KOPT-K1 (cell line): ENCODE results near the gene EIF1B.

Experiments used
- H3K27ac ChIP-seq: fragments of 200-600 bp; sonication (generic); 2 replicates; pipeline ENCODE4 v1.5.1; 2016; ENCODE audit warnings: antibody characterized with exemption, mild to moderate bottlenecking, low read depth, low read length; ENCODE audit not compliant: poor library complexity, severe bottlenecking
- H3K36me3 ChIP-seq: fragments of 200-600 bp; sonication (generic); 2 replicates; pipeline ENCODE4 v1.5.1; 2017; ENCODE audit warnings: antibody characterized with exemption, mild to moderate bottlenecking, low read length, moderate library complexity; ENCODE audit not compliant: insufficient read depth
- H3K9me3 ChIP-seq: fragments of 200-600 bp; sonication (generic); 2 replicates; pipeline ENCODE4 v1.5.1; 2017; ENCODE audit warnings: antibody characterized with exemption, low read length, mild to moderate bottlenecking; ENCODE audit not compliant: insufficient read depth, poor library complexity, severe bottlenecking

The EIF1B gene

DNA sequence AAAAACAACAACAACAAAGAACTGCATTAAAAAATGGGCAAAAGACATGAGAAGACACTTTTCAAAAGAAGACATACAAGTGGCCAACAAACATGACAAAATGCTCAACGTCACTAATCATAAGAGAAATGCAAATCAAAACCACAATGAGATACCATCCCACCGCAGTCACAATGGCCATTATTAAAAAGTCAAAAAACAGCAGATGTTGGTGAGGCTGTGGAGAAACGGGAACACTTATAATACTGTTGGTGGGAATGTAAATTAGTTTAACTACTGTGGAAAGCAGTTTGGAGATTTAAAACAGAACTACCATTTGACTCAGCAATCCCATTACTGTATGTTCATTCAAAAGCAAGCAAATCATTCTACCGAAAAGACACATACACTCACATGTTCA, 15.1 kb downstream of the EIF1B start:
- Histone ChIP-seq H3K36me3 (no peaks in the 10 kb centered on the region), H3K27ac (no peak overlapping the region), H3K9me3 (no peaks in the 10 kb centered on the region)

DNA sequence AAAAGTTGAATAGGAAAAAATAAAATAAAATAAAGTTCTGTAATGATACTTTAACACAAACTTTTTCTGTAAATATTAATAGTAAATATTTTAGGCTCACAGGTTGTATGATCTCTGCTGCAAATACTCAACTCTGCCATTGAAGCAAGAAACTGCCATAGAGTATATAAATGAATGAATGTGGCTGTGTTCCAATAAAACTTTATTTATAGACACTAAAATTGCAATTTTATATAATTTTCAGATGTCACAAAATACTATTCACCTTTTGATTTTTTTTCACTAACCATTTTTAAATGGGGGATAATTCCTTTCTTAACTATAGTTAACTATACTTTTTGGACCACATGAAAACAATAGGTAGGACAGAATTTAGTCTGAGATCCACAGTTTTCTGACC, 16.0 kb downstream of the EIF1B start:
- Histone ChIP-seq H3K9me3 (no peaks in the 10 kb centered on the region), H3K27ac (no peak overlapping the region), H3K36me3 (no peaks in the 10 kb centered on the region)

DNA sequence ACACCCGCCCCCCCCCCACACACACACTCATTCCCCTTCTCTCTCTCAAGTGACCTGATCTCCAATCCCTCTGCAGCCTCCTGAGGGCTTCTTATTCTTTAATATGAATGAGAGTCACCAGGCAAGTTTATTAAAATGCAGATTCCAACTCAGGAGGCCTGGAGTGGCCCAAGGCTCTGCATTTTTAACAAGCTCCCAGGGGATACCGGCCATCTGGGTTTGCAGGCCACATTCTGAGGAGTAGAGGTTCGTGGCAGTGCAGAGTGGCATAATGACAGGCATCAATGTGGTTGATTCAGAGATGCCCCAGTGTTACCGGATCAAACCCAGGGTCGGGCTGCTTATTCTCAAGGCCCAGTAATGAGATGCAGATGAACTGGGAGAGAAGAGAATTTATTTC, 18.9 kb downstream of the EIF1B start:
- no peak overlapping the region for H3K27ac ChIP-seq
- H3K36me3 ChIP-seq: no peaks in the 10 kb centered on the region
- H3K9me3 ChIP-seq: no peaks in the 10 kb centered on the region

DNA sequence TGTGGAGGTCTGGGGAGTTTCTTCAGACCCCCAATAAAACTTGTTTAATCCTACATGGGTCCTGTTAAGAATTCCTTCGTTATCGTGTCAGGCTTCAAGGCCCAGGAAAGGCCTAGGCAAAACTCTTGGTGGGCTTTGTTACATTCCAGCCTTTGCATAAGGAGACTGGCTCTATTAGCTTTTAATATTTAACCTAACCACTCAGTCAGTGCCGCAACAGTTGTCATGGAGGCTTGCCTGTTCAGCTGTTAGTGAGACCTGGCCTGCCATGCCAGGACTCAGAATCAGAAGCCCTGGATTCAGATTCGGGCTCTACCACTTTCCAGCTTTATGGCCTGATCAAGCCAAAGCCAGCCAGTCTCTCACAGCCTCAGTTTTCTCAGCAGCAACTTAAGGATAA, 19.6 kb downstream of the EIF1B start:
- H3K9me3 ChIP-seq: no peaks in the 10 kb centered on the region
- no peak overlapping the region for H3K27ac ChIP-seq
- H3K36me3 ChIP-seq: no peaks in the 10 kb centered on the region

DNA sequence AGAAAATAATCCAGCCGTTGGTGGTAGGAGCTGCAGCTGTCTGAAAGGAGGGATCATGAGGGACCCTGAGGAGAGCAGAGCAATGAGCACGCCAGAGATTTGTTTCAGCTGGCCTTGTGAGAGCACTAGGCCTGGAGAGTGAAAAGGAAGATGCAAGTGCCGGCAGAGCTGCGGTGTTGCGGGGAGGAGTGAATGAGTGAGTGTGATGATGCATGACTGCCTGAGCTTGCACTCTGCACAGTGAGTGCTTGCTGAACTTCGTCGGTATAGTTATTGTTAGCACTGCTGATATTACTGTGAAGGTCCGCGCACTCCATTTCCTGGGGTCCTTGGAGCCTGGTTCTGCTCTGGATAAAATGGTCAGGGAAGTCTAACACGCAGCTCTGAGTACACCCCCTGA, 23.2 kb downstream of the EIF1B start:
- H3K27ac ChIP-seq: no peak overlapping the region
- no peaks in the 10 kb centered on the region for H3K9me3 ChIP-seq
- no peaks in the 10 kb centered on the region for H3K36me3 ChIP-seq

DNA sequence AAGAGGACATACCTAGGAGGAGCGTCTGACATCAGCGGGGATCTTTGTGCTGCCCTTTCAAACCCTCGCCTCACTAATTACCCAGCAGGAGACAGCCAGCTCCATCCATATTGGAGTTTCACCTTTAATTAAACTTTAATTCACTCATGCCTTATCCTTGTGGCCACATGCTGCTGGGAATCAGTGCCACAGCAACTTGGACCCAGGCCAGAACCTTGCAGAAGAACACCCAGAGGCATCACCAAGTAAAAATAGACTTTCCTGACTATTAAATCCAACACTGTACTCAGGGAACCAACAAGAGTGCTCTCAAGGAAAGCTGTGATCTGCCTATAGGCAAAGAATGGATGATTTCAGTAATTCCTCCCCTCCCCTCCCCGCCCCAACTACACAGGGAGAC, 23.9 kb downstream of the EIF1B start:
- H3K9me3 ChIP-seq: no peaks in the 10 kb centered on the region
- no peak overlapping the region for H3K27ac ChIP-seq
- H3K36me3 ChIP-seq: no peaks in the 10 kb centered on the region

DNA sequence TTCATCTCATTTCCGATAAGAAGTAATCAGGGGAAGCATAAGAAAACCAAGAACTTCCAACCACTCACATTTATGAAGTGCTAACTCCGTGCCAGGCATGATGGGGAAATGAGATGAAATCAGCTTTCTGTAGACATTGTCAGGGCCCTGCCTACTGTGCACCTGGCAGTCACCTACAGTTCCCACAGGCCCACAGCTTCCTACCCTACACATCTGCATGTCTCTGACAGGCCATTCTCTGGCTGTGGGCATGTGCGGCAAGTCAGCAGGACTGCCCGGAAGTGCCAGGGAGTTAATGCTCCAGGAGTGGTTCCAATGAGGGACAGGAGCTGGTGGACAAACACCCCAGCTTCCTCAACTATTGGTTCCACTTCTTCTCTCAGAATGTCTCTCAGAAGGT, 24.3 kb downstream of the EIF1B start:
- no peaks in the 10 kb centered on the region for H3K9me3 ChIP-seq
- H3K36me3 ChIP-seq: no peaks in the 10 kb centered on the region
- no peak overlapping the region for H3K27ac ChIP-seq

DNA sequence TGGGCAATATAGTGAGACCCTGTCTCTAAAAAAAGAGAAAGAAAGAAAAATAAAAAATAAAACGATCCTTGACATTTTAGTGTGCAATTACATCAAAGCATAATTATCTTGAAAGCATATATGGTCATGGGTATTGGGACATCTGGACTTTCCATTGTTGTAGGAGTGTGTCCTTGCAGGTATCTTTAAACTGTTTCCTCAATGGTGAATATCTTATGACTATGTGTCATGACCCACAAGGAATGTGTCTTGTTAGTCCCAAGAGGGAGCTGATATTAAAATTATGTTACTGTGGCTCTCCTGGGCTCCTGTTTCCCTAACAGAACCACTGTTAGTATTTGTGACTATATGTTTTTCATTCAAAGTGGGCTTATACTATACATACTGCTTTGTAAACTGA, 26.6 kb downstream of the EIF1B start:
- Histone ChIP-seq H3K27ac (no peak overlapping the region), H3K36me3 (no peaks in the 10 kb centered on the region), H3K9me3 (no peaks in the 10 kb centered on the region)

DNA sequence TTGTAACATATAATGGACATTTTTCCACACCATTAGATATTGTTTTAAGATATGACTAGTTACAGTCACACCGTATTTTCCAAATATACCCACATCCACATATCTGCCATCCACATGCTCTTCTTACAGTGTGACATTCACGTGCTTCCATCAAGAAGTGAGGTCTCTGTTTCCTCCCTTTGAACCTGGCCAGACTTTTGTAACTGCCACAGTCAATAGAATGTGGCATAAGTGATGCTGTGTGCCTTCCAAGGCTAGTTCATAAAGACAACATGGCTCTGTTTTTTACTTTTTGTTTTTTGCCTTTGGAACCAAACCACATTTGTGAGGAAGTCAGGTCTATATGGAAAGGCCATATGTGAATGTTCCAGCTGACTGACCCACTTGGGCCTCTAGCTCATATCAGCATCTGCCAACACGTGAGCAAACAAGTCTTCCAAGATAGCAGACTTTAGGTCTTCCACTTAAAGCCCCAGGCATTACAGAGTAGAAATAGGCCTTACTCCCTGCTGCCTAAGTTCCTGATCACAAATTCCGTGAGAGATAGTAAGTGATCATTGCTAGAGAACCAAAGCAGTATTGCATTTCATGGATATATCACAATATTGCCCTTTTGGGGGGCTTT, 27.1 kb downstream of the EIF1B start:
- H3K9me3 ChIP-seq: no peaks in the 10 kb centered on the region
- no peaks in the 10 kb centered on the region for H3K36me3 ChIP-seq
- no peak overlapping the region for H3K27ac ChIP-seq

DNA sequence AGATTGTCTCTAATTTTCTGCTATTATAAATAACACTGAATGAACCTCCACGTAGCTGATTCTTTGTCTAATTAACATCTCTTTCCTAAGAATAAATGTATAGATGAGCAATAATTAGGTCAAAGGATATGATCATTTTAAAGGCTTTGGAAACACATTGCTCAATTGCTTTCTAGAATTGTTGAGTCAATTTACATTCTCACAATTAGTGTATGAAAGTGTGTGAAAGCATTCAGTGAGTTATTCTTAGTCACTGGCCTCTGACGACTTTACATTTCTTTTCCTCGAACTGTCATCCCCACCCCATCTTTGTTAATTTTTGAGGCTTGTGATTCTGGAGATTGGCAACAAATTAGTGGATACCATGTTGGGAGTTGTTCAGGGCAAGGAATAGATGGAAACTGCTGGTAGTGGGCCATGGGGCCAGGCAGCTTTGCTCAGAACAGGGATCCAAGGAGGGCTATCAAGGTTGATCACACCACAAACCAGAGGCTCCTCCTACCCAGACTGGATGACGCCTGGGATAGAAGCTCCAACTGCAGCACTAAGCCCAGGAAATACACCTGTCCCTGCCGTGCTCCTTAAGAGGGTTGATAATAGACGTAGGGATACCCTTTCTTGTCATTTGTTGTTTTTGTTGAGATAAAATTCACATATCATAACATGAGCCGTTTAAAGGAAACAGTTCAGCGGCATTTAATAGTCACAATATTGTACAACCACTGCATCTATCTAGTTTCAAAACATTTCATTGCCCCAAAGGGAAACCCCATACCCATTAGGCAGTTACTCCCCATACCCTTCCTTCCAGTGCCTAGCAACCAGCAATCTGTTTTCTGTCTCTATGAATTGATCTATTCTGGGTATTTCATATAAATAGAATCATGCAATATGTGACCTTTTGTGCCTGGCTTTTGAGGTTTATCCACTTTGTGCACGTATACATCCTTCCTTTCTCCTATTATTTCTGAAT, 27.9 kb downstream of the EIF1B start:
- H3K36me3 ChIP-seq: no peaks in the 10 kb centered on the region
- no peaks in the 10 kb centered on the region for H3K9me3 ChIP-seq
- no peak overlapping the region for H3K27ac ChIP-seq

DNA sequence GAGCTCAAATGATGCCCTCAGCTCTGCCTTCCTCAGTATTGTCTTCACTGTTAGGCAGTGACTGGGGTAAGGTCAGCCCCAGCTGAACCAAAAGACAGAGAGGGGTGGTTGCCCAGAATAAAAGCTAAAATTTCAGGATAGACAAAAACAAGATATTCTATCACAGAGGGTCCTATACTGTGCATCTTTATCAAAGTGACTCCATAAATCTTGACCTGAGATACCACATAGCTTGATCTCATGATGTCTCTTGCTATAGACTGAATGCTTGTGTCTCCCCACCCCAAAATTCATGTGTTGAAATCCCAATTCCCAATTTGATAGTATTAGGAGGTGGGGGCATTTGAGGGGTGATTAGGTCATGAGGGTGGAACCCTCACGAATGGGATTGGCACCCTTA, 30.4 kb downstream of the EIF1B start:
- H3K9me3 ChIP-seq: no peaks in the 10 kb centered on the region

DNA sequence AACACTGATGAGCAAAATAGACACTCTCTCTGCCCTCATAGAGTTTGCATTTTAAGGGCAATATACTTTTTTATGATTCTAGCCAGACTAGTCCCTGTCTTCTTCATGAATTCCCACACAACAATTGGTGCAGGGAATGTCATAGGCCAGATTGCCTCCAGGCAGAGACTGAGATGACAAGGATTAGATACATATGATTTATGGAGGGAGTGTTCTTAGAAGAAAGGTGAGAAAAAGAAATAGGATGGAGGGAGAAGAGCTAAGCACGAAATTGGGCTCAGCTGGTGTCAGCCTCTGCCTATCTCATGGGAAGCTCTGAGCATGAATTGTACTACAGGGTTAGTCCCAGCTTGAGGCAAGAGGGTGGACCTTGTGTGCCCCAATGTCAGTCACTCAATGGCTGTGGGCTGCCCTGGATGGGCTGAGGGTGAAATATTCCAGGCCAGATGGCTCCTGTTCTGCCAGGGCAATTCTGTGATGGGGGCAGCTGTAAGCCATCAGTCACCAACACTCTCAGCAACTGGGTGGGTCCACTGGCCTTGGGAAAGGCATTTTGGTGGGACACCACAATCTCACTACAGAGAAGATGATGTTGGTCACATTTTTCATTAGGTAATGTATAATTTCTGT, 31.1 kb downstream of the EIF1B start:
- Histone ChIP-seq H3K27ac (no peak overlapping the region), H3K36me3 (no peaks in the 10 kb centered on the region), H3K9me3 (no peaks in the 10 kb centered on the region)

More for the DNA sequence above, 30.4 kb downstream of the EIF1B start:
- H3K36me3 ChIP-seq: no peaks in the 10 kb centered on the region
- no peak overlapping the region for H3K27ac ChIP-seq

DNA sequence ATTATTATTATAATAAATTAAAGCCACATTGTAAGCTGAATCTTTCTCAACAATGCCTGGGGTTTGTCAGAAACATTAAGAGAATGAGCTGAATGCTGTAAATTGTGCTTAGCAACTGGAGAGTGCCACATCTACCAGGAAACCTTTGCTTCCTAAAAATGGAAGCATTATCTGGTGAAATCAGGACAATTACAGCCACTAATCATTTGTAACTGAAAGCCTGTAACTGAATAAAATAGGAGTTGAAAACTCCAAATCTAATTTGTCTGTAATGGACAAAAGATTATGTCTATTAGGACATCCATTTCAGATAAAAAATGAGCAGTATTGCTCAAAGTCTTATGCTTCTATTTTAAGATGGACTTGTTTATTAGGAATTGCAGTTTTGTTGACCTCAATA, 32.2 kb downstream of the EIF1B start:
- Histone ChIP-seq H3K36me3 (no peaks in the 10 kb centered on the region), H3K9me3 (no peaks in the 10 kb centered on the region), H3K27ac (no peak overlapping the region)

DNA sequence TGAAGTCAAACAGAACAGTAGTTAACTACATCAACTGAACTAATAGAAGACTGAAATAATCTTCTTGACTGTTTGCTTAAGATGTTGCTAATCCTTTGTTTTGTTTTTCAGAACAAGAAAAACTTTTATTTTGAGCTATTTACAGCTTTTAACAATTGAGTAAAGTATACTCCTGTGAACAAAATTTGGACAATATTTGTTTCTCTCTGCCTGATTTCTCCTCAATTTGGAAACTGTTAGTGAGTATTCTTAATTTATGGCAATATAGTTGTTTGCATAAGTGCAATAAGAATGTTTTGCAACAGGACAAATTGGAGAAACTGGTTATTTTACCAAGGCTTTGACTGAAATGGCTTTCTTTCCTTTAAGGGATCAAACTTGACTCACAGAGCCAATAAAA, 41.0 kb downstream of the EIF1B start:
- Histone ChIP-seq H3K36me3 (no peaks in the 10 kb centered on the region), H3K9me3 (peaks cover 24% of the 10 kb centered on the region), H3K27ac (no peak overlapping the region)

DNA sequence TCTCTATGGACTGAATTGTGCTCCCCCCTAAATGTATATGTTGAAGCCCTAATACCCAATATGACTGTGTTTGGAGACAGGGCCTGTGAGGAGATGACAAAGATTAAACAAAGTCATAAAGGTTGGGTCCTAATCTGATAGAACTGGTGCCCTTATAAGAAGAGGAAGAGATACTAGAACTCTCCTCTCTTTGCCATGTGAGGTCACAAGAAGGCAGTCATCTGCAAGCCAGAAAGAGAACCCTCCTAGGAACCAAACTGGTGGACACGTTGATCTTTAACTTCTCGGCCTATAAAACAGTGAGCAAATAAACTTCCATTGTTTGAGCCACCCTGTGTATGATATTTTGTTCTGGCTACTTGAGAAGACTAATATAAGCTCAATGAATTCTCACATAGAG, 45.9 kb downstream of the EIF1B start:
- Histone ChIP-seq H3K36me3 (no peaks in the 10 kb centered on the region), H3K9me3 (peaks cover 14% of the 10 kb centered on the region), H3K27ac (no peak overlapping the region)
